H1 (cell line): ENCODE results near the gene TMEM38A. TPM values are rescaled to one million over a fixed set of nuclear protein-coding genes. Genes with fewer than 3 reads are reported as not detected.

Experiments
- ATF2 ChIP-seq: IDR thresholded peaks from 2 replicates; pipeline ENCODE4 v1.6.1; 2012; ENCODE audit warnings: low read length, inconsistent platforms
- BRCA1 ChIP-seq: IDR thresholded peaks from 2 replicates; pipeline ENCODE4 v1.6.1; 2012; ENCODE audit warnings: low read depth, low read length, improper control_type of control experiment
- CBX5 ChIP-seq: fragments of 300-800, 300-1000 bp; sonication (generic); IDR thresholded peaks from 2 replicates; pipeline ENCODE4 v1.7.1; 2016; ENCODE audit warnings: antibody characterized with exemption, low read length, low read depth
- GTF2F1 ChIP-seq: IDR thresholded peaks from 2 replicates; pipeline ENCODE4 v1.6.1; 2012; ENCODE audit warnings: low read depth, low read length, improper control_type of control experiment, borderline replicate concordance
- POLR2AphosphoS5 ChIP-seq: IDR thresholded peaks from 2 replicates; pipeline ENCODE4 v1.6.1; 2011; ENCODE audit warnings: low read depth, low read length
- RXRA ChIP-seq: IDR thresholded peaks from 2 replicates; pipeline ENCODE4 v1.6.1; 2011; ENCODE audit warnings: low read depth, mild to moderate bottlenecking, low read length, moderate library complexity; ENCODE audit not compliant: insufficient read depth
- TCF12 ChIP-seq: IDR thresholded peaks from 2 replicates; pipeline ENCODE4 v1.6.1; 2011; ENCODE audit warnings: low read depth, mild to moderate bottlenecking, low read length
- TEAD4 ChIP-seq: IDR thresholded peaks from 2 replicates; pipeline ENCODE4 v1.6.1; 2012; ENCODE audit warnings: low read depth, low read length, inconsistent platforms, mixed read lengths
- polyA plus RNA-seq, 7 experiments: library from polyadenylated mRNA; depleted of rRNA in 3 of 7; stranded (reverse) in 5 of 7; unstranded in 2 of 7; fragments of >200 nt in 5 of 7; fragments of 200-250 nt in 2 of 7; gene quantifications; 1 replicate in 5 of 7; 2 replicates in 1 of 7; 4 replicates in 1 of 7; pipeline versions ENCODE4 v1.2.1 to v1.2.3, GENCODE V29; 2011 to 2013; ENCODE audit warnings: missing spikeins in 2 of 7, mixed read lengths in 2 of 7
- total RNA-seq: library from RNA; stranded (reverse); fragmentation: NEBNext Ultra II Directional; extraction: Animal tissue kit (Norgen Biotek cat#: 25700); gene quantifications from 2 replicates; pipeline ENCODE4 v1.2.1, GENCODE V29; 2021
- TF ChIP-seq, protein P1 (sequence below): IDR thresholded peaks from 2 replicates; pipeline ENCODE4 v1.6.1; 2011; ENCODE audit warnings: low read length, improper control_type of control experiment

Gene TMEM38A
- total and polyA plus RNA-seq, 2 of the 8 experiments (the other 6 are each of a cell fraction or from before 2014, with no cell fraction given): 8.9 to 9.2 TPM

DNA sequence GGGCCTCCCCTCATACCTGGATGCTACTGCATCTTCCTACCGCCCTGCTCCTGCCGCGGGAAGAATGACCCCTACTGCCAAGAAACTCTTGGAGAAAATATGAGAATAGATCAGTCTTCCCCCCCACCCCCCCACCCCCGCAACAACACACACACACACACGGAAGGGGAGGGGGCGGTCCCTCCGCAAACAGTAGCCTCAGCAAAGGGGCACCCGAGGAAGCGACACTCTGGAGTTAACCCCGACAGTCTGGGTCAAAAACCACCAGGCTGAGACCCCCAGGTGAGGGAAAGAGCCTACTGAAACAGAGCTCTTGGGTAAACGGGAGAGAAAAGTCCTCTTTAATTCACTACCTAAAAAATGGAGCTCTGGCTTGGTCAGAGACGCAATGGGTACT, 34.1 kb upstream of the TMEM38A start (continued):
- TF ChIP-seq, protein P1, sequence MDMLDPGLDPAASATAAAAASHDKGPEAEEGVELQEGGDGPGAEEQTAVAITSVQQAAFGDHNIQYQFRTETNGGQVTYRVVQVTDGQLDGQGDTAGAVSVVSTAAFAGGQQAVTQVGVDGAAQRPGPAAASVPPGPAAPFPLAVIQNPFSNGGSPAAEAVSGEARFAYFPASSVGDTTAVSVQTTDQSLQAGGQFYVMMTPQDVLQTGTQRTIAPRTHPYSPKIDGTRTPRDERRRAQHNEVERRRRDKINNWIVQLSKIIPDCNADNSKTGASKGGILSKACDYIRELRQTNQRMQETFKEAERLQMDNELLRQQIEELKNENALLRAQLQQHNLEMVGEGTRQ: no peak
- no peak for TF ChIP-seq TCF12
- TF ChIP-seq TEAD4: no peak
- TF ChIP-seq BRCA1: no peak
- no peak for TF ChIP-seq POLR2AphosphoS5
- no peak for TF ChIP-seq RXRA
- TF ChIP-seq CBX5: no peak
- TF ChIP-seq ATF2: no peak
- TF ChIP-seq GTF2F1: no peak
